Natural killer cell treated with Interleukin-12 subunit alpha and Interleukin-12 subunit beta and Interleukin-15 and Interleukin-18, amount 100 ng/mL, for 72 hours (primary cell): ENCODE data around the gene KCNMA1. TPM values are rescaled to one million over a fixed set of nuclear protein-coding genes. Genes with fewer than 3 reads are reported as not detected.

Source experiments
- ATAC-seq, 2 donors: fragments of 150-1000 bp; cut with Tn5 transposase in 1 of 2; sonication (Bioruptor Pico), chemical (Tn5 transposase) in 1 of 2; 2 replicates each; pipeline ENCODE4 v1.10.0; 2021
- DNase-seq: peaks from one replicate; pipeline ENCODE4 v3.0.0; 2022; ENCODE audit warnings: low spot score
- H3K27ac Mint-ChIP-seq, 2 donors: 1 replicate in 1 of 2; 2 replicates in 1 of 2; pipeline ENCODE4 v1.8.0; 2022; ENCODE audit warnings: mixed read lengths in 2 of 2, mild to moderate bottlenecking in 1 of 2, moderate library complexity in 1 of 2
- H3K27me3 Mint-ChIP-seq, 2 donors: 1 replicate in 1 of 2; 2 replicates in 1 of 2; pipeline ENCODE4 v1.8.0; 2022; ENCODE audit warnings: mixed read lengths in 2 of 2
- H3K36me3 Mint-ChIP-seq: one replicate; pipeline ENCODE4 v1.8.0; 2022; ENCODE audit warnings: mixed read lengths
- H3K4me1 Mint-ChIP-seq, 2 donors: 1 replicate in 1 of 2; 2 replicates in 1 of 2; pipeline ENCODE4 v1.8.0; 2022; ENCODE audit warnings: low read depth in 2 of 2, mixed read lengths in 2 of 2, mild to moderate bottlenecking in 1 of 2
- H3K4me3 Mint-ChIP-seq: one replicate; pipeline ENCODE4 v1.8.0; 2022; ENCODE audit warnings: mixed read lengths
- H3K9me3 Mint-ChIP-seq: 2 replicates; pipeline ENCODE4 v1.8.0; 2022; ENCODE audit warnings: mixed read lengths
- total RNA-seq, 2 donors: library from RNA; stranded (reverse); gene quantifications; one replicate each; pipeline ENCODE4 v1.2.3, GENCODE V29; 2022

The KCNMA1 gene
- total RNA-seq, 2 donors from 2014 or later = 2.8 TPM; not detected in 1

DNA sequence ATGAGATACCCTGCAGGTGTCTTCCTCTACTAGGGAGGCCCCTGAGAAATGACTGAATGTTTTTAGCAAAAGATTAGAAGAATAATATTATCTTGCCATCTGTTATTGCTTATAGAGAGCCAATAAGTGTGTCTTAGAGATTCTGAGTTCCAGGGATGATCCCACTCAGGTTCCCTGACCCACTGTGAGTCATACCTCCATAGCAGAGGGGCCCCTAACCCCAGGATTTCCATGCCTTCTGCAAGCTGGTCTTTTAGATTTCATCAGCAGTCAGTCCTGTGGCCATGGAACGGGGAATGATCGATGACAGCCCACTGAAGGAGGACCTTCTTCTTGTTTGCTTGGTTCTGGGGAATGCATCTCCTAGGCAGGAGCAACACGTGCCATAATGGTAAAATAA is 333.4 kb downstream of the KCNMA1 start:
- no peaks in the 10 kb centered on the region for H3K4me1 Mint-ChIP-seq
- no peaks in the 10 kb centered on the region for H3K9me3 Mint-ChIP-seq
- ATAC-seq (no peak), DNase-seq (no peak)
- peaks cover 6 to 9% of the 10 kb centered on the region in 2 donors for H3K27me3 Mint-ChIP-seq
- no peaks in the 10 kb centered on the region for H3K36me3 Mint-ChIP-seq
- H3K27ac Mint-ChIP-seq = no peak overlapping the region
- H3K4me3 Mint-ChIP-seq = no peak overlapping the region

DNA sequence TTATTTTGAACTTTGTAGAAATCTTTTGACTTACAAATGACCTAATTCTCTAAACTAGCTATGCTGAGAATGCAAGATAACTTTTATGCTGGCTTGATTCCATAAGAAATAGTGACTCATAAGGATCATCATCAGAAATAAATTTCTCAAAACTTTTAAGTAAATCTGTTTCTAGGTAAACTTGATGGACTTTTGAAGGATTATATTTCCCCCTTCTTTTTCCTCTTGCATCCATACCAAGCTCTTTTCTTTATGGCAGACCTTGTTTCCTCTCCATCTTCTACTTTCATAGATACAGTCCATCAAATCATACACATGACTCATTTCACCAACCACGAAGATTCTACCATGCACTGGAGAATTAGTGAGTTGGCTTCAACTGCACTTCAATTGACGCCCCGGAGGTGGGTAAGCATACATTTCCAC is 336.3 kb downstream of the KCNMA1 start:
- Mint-ChIP-seq H3K27me3 (peaks cover 7 to 10% of the 10 kb centered on the region in 2 donors), H3K36me3 (no peaks in the 10 kb centered on the region)

DNA sequence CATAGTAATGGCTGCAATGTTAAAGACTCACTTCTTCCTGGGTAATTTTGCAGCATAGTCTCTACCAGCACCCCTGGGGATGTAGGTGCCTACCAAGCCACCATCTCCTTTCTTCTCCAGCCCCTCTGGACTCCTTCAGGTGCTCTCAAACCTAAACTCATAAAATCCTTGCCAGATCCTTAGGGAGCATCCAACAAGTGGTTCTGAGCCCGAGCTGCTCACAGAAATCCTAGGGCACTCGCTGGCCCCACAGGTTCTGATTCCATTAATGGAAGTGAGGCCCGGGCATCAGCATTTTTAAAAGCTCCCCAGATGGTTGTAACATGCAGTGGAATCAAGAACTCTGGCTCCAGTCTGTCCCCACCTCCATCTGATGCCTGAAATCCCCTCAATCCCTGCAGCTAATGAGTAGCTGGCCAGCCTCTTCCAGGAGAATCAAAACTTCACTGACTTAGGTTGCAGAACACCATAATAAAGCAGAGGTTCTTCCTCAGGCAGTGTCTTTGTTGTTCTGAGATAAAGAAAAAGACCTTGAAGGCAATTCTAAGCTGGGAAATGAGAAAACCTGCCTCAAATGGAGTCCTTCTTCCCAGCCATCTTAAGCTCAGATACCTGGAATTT is 336.8 kb downstream of the KCNMA1 start:
- H3K36me3 Mint-ChIP-seq = no peaks in the 10 kb centered on the region
- ATAC-seq (no peak), DNase-seq (no peak)
- H3K9me3 Mint-ChIP-seq = no peaks in the 10 kb centered on the region
- no peak overlapping the region for H3K27ac Mint-ChIP-seq
- H3K27me3 Mint-ChIP-seq = peaks cover 10 to 13% of the 10 kb centered on the region in 2 donors
- no peaks in the 10 kb centered on the region for H3K4me1 Mint-ChIP-seq
- no peak overlapping the region for H3K4me3 Mint-ChIP-seq

More for the DNA sequence above, 336.3 kb downstream of the KCNMA1 start:
- no peaks in the 10 kb centered on the region for H3K4me1 Mint-ChIP-seq
- no peak for ATAC-seq
- H3K4me3 Mint-ChIP-seq = no peak overlapping the region
- H3K27ac Mint-ChIP-seq = no peak overlapping the region
- H3K9me3 Mint-ChIP-seq = no peaks in the 10 kb centered on the region
- no peak for DNase-seq

DNA sequence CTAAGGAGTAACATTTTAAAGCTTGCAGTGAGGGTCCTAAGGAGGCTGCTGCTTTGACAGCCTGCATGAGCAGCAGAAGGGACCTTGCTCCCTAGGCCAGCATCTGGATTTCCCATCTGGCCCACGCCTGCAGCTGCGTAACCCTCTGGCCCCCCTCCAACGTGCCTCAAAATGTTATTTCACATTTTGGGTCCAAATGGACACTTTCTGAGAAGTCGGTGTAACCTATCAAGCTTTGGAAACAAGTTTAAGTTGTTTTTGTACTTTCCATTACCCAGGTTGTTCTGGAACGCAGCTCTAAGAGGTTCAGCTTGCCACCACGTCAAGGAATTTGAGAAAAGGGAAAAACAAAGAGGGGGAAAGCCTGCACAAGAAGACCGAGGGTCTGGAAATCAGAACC is 338.3 kb downstream of the KCNMA1 start:
- Mint-ChIP-seq H3K4me3 (no peak overlapping the region), H3K36me3 (no peaks in the 10 kb centered on the region), H3K27me3 (peaks cover 10 to 14% of the 10 kb centered on the region in 2 donors), H3K9me3 (no peaks in the 10 kb centered on the region), H3K27ac (no peak overlapping the region), H3K4me1 (no peaks in the 10 kb centered on the region)
- ATAC-seq = no peak
- no peak for DNase-seq

DNA sequence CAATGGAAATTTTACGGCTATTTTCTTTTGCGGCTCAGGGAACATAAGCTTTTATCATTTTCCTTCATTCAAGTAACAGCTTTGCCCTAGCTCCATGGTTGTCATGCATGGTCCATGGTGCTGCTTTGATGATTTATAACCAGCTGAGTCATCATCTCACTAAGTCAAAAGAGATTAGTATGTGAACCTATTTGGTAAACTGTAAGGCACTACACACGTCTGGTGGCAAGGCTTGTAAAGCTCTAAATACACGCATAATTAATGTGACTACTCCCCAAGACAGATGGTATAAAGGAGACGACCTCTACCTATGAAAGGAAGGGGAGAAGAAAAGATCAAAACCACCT is 340.2 kb downstream of the KCNMA1 start:
- ATAC-seq (no peak), DNase-seq (no peak)
- Mint-ChIP-seq H3K9me3 (no peaks in the 10 kb centered on the region), H3K4me1 (no peaks in the 10 kb centered on the region), H3K4me3 (no peak overlapping the region), H3K27ac (no peak overlapping the region), H3K36me3 (no peaks in the 10 kb centered on the region), H3K27me3 (peaks cover 9 to 14% of the 10 kb centered on the region in 2 donors)

DNA sequence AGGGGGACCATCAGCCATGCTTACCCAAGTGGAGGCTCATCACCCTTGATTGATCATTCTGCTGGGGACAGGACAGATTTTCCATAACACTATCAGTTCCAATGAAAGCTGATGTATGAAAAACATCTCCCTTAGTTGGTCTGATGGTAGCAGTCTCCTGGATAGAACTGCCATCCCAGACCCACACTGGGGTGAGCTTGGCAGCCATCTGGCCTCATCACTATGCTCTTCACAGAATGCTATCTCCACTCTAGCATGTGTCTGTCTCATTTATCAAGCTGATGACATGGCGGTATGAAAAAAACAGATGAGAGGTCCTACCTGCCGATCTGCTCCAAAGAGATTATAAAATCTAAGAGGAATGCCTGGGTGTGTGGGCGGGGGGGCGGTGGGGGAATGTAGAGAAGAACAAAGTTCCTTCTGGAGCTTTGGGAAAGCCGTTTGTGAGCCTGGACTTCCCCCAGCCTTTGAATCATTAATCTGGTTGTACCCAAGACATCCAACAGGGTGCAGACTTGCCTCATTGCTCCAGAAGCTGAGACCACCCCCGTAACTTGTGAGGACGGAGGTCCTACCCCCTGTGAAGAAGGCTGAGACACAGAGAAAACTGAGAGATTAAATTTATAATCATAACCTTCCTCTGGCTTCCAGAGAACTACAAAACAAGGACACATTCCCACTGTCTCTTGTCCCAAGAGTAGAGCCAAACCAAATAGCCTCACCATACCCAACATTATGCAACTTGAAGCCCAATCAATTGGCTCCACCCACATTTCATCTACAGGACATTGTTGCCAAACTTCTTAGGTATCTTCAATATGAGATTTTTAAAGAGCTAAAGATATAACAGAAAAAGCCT is 340.8 kb downstream of the KCNMA1 start:
- Mint-ChIP-seq H3K4me1 (no peaks in the 10 kb centered on the region), H3K27me3 (peaks cover 7 to 14% of the 10 kb centered on the region in 2 donors), H3K36me3 (no peaks in the 10 kb centered on the region), H3K27ac (no peak overlapping the region), H3K4me3 (no peak overlapping the region), H3K9me3 (no peaks in the 10 kb centered on the region)
- ATAC-seq (no peak), DNase-seq (no peak)

DNA sequence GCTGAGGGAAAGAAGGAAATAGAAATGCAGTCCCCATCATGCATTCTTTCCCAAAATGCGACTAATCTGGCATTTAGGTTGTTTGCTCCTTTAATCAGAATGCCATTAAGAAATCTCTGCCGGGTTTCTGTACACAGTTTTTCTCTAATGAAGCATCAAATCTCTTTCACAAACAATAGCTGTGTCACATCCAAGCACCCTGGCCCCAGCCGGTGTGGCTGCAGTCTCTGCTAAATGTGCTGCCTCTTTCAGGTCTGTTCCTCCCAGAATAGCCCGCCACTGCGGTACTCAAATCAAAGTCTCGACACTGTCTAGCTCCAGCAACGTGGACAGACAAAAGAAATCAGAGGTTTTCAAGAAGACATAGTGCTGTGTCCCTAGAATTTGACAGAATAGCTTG is 343.8 kb downstream of the KCNMA1 start:
- no peak overlapping the region for H3K4me3 Mint-ChIP-seq

DNA sequence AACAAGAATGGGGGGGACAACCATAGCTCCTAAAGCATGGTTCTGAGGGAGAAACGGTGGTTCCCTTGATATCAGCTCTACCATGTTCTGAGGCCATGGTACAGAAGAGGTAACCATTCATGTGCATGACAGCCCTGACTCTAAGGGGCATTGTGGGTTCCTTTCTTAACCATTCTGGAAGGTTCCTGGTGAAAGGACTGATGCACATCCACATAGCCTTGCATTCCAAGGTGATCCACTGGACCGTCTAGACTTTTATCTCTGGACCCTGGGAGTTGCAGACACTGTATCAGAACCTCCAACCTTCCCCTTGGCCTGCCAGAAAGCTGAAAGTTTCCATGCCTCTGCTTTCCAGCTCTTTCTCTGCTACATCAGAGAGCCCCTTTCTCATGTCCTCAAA is 344.3 kb downstream of the KCNMA1 start:
- no peaks in the 10 kb centered on the region for H3K4me1 Mint-ChIP-seq
- no peak overlapping the region for H3K27ac Mint-ChIP-seq
- peaks cover 4 to 8% of the 10 kb centered on the region in 2 donors for H3K27me3 Mint-ChIP-seq
- H3K4me3 Mint-ChIP-seq = no peak overlapping the region
- H3K36me3 Mint-ChIP-seq = no peaks in the 10 kb centered on the region
- DNase-seq (no peak), ATAC-seq (no peak)
- no peaks in the 10 kb centered on the region for H3K9me3 Mint-ChIP-seq

More for the DNA sequence above, 343.8 kb downstream of the KCNMA1 start:
- Mint-ChIP-seq H3K27ac (no peak overlapping the region), H3K36me3 (no peaks in the 10 kb centered on the region), H3K27me3 (peaks cover 4 to 8% of the 10 kb centered on the region in 2 donors), H3K4me1 (no peaks in the 10 kb centered on the region), H3K9me3 (no peaks in the 10 kb centered on the region)
- no peak for ATAC-seq
- DNase-seq = no peak

DNA sequence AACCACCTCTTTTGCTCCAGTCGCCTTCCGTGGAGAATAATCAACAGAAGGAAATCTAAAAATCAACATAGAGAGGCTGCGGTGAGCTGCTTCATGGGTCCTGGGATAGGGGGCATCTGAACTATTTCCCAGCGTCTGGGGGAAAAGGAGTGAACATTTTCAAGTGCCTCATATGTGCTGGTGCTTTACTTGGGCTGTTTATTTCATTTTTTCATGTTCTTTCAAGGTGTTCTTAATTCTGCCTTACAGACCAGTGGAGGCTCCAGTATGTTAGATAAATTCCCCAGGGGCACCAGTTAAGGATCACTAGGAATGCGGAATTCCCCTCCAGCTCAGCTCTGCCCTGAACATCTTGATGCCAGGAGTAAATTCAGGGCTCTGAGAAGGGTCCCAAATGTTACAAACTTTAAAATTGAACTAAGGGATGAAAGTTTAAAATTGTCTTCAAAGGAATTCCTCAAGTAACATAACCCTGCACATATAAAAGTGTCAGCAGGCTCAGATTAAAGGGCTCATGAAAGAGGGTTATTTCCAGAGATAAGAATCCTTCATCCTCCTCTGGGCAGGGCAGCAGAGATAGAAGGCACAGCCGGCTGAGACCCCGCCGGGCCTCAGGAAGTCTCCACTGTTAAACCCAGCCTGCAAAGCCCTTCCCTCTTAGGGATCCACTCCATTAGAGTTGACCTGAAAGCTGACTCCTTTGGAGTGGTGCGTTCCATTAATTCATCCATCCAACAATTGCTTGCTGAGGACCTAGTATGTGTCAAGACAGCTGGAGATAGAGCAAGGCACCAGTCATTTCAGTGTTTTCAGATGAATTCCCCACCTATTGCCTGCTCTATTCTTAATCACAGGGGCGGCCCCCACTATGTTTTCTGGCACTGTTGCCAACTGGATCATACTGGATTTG is 345.8 kb downstream of the KCNMA1 start:
- no peaks in the 10 kb centered on the region for H3K9me3 Mint-ChIP-seq
- no peak overlapping the region for H3K4me3 Mint-ChIP-seq
- ATAC-seq (no peak), DNase-seq (no peak)
- H3K27ac Mint-ChIP-seq = no peak overlapping the region
- no peaks in the 10 kb centered on the region for H3K4me1 Mint-ChIP-seq
- no peaks in the 10 kb centered on the region for H3K36me3 Mint-ChIP-seq
- H3K27me3 Mint-ChIP-seq = peaks cover 5 to 14% of the 10 kb centered on the region in 2 donors

DNA sequence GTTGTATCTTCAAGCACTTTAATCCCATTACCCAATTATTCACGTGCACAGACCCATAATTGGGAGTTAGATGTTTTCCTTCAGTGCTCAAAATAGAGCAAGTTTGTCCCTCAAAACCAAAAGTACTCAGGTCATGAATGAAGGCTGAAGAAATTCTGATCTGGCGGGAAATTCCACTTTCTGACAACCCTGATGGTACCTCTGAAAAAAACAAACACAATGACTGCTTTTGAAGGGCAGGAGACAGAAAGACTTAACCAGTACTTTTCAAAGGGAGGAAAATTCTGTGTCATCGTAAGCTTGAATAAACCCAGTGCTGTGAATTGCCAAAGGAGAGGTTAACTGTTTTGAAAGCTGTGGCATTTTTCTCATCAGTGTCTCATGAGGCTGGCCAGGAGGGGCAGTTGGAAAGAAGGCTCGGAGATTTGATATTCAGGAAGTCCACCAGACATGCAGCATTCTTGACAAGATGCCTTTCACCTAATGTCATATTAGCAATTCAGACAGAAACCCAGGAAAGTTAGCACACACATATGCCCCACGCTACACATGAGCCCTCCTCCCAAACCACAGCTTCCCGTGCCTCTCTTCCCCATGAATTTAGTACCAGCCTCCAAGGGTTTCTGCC is 347.0 kb downstream of the KCNMA1 start:
- Mint-ChIP-seq H3K36me3 (no peaks in the 10 kb centered on the region), H3K4me3 (no peak overlapping the region), H3K4me1 (no peaks in the 10 kb centered on the region), H3K27ac (no peak overlapping the region), H3K9me3 (no peaks in the 10 kb centered on the region), H3K27me3 (peaks cover 5 to 13% of the 10 kb centered on the region in 2 donors)
- no peak for DNase-seq
- ATAC-seq = no peak

DNA sequence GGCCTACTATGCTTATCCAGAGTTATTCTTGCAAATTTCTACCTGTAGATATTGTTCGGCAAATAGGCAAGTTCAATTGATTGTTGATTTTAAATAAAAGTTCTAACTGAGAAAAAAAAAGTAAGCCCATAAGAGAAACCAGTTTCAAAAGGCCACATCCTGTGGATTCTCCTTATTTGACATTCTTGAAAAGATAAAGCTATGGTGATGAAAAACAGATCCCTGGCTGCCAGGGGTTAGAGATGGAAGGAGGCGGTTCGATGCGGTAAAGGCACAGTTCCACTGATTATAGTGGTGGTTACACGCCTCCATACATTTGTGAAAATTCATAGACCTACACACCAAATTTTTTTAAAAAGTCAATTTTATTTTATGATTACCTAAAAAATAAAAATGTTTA is 347.8 kb downstream of the KCNMA1 start:
- H3K36me3 Mint-ChIP-seq = no peaks in the 10 kb centered on the region
- peaks cover 5 to 13% of the 10 kb centered on the region in 2 donors for H3K27me3 Mint-ChIP-seq
- H3K9me3 Mint-ChIP-seq = no peaks in the 10 kb centered on the region
- DNase-seq (no peak), ATAC-seq (no peak)
- H3K4me1 Mint-ChIP-seq = no peaks in the 10 kb centered on the region
- no peak overlapping the region for H3K27ac Mint-ChIP-seq
- H3K4me3 Mint-ChIP-seq = no peak overlapping the region

DNA sequence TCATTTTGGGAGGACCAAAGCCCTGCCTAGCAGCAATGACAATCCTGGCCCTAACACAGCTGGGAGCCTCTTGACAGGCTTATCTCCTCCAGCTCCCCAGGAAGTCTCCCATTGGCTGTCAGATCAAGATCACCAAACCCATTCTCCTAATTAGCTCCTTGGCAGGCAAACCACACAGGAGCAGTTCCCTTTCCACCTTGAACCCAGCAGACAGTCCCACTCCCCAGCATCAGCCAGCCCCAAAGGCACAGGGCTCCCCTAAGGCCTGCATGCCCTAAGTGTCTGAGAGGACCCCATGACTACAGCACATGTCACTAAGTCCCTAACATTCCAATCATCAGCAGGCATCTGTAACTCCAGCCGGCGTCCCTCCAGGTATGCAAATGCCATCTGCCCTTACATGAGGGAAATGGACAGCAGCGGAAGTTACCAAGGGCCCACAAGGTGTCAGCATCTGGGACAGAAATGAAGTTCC is 348.5 kb downstream of the KCNMA1 start:
- Mint-ChIP-seq H3K4me1 (no peaks in the 10 kb centered on the region), H3K27ac (no peak overlapping the region), H3K36me3 (no peaks in the 10 kb centered on the region), H3K27me3 (peaks cover 5 to 14% of the 10 kb centered on the region in 2 donors), H3K4me3 (no peak overlapping the region), H3K9me3 (no peaks in the 10 kb centered on the region)
- ATAC-seq (no peak), DNase-seq (no peak)

DNA sequence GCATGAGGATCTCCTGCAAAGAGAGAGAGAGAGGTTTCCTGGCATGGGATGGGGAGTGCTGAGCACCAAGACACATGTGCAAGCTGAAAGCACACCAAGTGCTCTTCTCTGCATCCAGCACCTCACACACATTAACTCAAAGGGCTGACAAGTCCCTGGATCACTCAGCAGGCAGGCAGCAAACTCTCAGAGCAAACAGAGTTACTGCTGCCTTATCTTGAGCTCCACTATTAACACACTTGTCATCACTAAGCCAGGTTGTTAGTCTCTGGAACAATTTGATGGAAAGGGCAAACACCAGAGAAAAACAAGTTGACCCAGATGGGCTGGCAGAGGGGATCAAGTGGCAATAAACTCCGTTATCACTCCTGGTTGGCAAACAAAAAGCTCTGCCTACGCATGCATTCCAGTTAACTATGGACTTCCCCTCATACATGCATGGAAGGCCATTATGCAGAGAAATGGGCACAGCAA is 349.9 kb downstream of the KCNMA1 start:
- no peaks in the 10 kb centered on the region for H3K9me3 Mint-ChIP-seq
- DNase-seq (no peak), ATAC-seq (no peak)
- no peaks in the 10 kb centered on the region for H3K36me3 Mint-ChIP-seq
- H3K4me1 Mint-ChIP-seq = no peaks in the 10 kb centered on the region
- no peak overlapping the region for H3K4me3 Mint-ChIP-seq
- no peak overlapping the region for H3K27ac Mint-ChIP-seq
- H3K27me3 Mint-ChIP-seq = peaks cover 11 to 24% of the 10 kb centered on the region in 2 donors
